Measurements from ENCODE around the gene ABHD13.
"Not testable (repeated sequence)": the region's sequence is repeated elsewhere in the genome, so short reads cannot be mapped to it uniquely, and the experiment has no call there.

ABHD13 gene

GRCh38 chr13:108195146-108195545 is 23.0 kb upstream of the ABHD13 start:
- Histone ChIP-seq H3K27me3 (ENCODE audit: control insufficient read depth in 1 of 2, insufficient read depth in 2 of 2, low read length in 2 of 2) (no peaks in the 10 kb centered on the region), H3K36me3 (ENCODE audit: control insufficient read depth in 1 of 2, insufficient read depth in 2 of 2, low read length in 2 of 2) (no peaks in the 10 kb centered on the region), H3K4me1 (ENCODE audit: control insufficient read depth in 1 of 2, insufficient read depth in 2 of 2, low read length in 2 of 2) (no peaks in the 10 kb centered on the region), H3K4me3 (ENCODE audit: low read depth in 1 of 2, low read length in 2 of 2) (no peak overlapping the region), H3K9ac (ENCODE audit: low read depth in 1 of 2, low read length in 2 of 2) (no peak overlapping the region), H3K27ac (ENCODE audit: low read depth, low read length) (no peak overlapping the region), H3K9me3 (ENCODE audit: control insufficient read depth in 1 of 2, low read length in 2 of 2) (peaks cover 9 to 10% of the 10 kb centered on the region in 2 donors)

- Histone ChIP-seq H3K36me3 (ENCODE audit: control insufficient read depth in 1 of 2, insufficient read depth in 2 of 2, low read length in 2 of 2) (no peaks in the 10 kb centered on the region), H3K27ac (ENCODE audit: low read depth, low read length) (no peak overlapping the region), H3K9ac (ENCODE audit: low read depth in 1 of 2, low read length in 2 of 2) (no peak overlapping the region), H3K4me1 (ENCODE audit: control insufficient read depth in 1 of 2, insufficient read depth in 2 of 2, low read length in 2 of 2) (no peaks in the 10 kb centered on the region), H3K27me3 (ENCODE audit: control insufficient read depth in 1 of 2, insufficient read depth in 2 of 2, low read length in 2 of 2) (no peaks in the 10 kb centered on the region), H3K4me3 (ENCODE audit: low read depth in 1 of 2, low read length in 2 of 2) (no peak overlapping the region), H3K9me3 (ENCODE audit: control insufficient read depth in 1 of 2, low read length in 2 of 2) (peaks cover 9 to 10% of the 10 kb centered on the region in 2 donors)
Observed at GRCh38 chr13:108195861-108196260, 22.3 kb upstream of the ABHD13 start.

- no peak overlapping the region for H3K27ac ChIP-seq (ENCODE audit: low read depth, low read length)
- no peaks in the 10 kb centered on the region for H3K4me1 ChIP-seq (ENCODE audit: control insufficient read depth in 1 of 2, insufficient read depth in 2 of 2, low read length in 2 of 2)
- H3K36me3 ChIP-seq (ENCODE audit: control insufficient read depth in 1 of 2, insufficient read depth in 2 of 2, low read length in 2 of 2) = no peaks in the 10 kb centered on the region
- H3K27me3 ChIP-seq (ENCODE audit: control insufficient read depth in 1 of 2, insufficient read depth in 2 of 2, low read length in 2 of 2) = no peaks in the 10 kb centered on the region
- no peak overlapping the region for H3K4me3 ChIP-seq (ENCODE audit: low read depth in 1 of 2, low read length in 2 of 2)
- H3K9ac ChIP-seq (ENCODE audit: low read depth in 1 of 2, low read length in 2 of 2) = no peak overlapping the region
- H3K9me3 ChIP-seq (ENCODE audit: control insufficient read depth in 1 of 2, low read length in 2 of 2) = no peaks in the 10 kb centered on the region
Observed at GRCh38 chr13:108200781-108201398, 17.3 kb upstream of the ABHD13 start.

GRCh38 chr13:108210551-108210950 is 7.6 kb upstream of the ABHD13 start:
- H3K36me3 ChIP-seq (ENCODE audit: control insufficient read depth in 1 of 2, insufficient read depth in 2 of 2, low read length in 2 of 2) = peaks cover 8 to 18% of the 10 kb centered on the region in 2 donors
- H3K27ac ChIP-seq (ENCODE audit: low read depth, low read length) = no peak overlapping the region
- H3K9me3 ChIP-seq (ENCODE audit: control insufficient read depth in 1 of 2, low read length in 2 of 2) = no peaks in the 10 kb centered on the region
- H3K9ac ChIP-seq (ENCODE audit: low read depth in 1 of 2, low read length in 2 of 2) = no peak overlapping the region
- H3K4me1 ChIP-seq (ENCODE audit: control insufficient read depth in 1 of 2, insufficient read depth in 2 of 2, low read length in 2 of 2) = peaks cover 0 to 5% of the 10 kb centered on the region in 2 donors
- H3K4me3 ChIP-seq (ENCODE audit: low read depth in 1 of 2, low read length in 2 of 2) = no peak overlapping the region
- H3K27me3 ChIP-seq (ENCODE audit: control insufficient read depth in 1 of 2, insufficient read depth in 2 of 2, low read length in 2 of 2) = no peaks in the 10 kb centered on the region

- Histone ChIP-seq H3K27me3 (ENCODE audit: control insufficient read depth in 1 of 2, insufficient read depth in 2 of 2, low read length in 2 of 2) (no peaks in the 10 kb centered on the region), H3K9me3 (ENCODE audit: control insufficient read depth in 1 of 2, low read length in 2 of 2) (no peaks in the 10 kb centered on the region), H3K4me3 (ENCODE audit: low read depth in 1 of 2, low read length in 2 of 2) (no peak overlapping the region), H3K4me1 (ENCODE audit: control insufficient read depth in 1 of 2, insufficient read depth in 2 of 2, low read length in 2 of 2) (peaks cover 6 to 10% of the 10 kb centered on the region in 2 donors), H3K9ac (ENCODE audit: low read depth in 1 of 2, low read length in 2 of 2) (no peak overlapping the region), H3K36me3 (ENCODE audit: control insufficient read depth in 1 of 2, insufficient read depth in 2 of 2, low read length in 2 of 2) (peaks cover 8 to 18% of the 10 kb centered on the region in 2 donors), H3K27ac (ENCODE audit: low read depth, low read length) (no peak overlapping the region)
Observed at GRCh38 chr13:108212886-108213285, 5.3 kb upstream of the ABHD13 start.

- Histone ChIP-seq H3K27me3 (ENCODE audit: control insufficient read depth in 1 of 2, insufficient read depth in 2 of 2, low read length in 2 of 2) (no peaks in the 10 kb centered on the region), H3K4me3 (ENCODE audit: low read depth in 1 of 2, low read length in 2 of 2) (peak overlapping the region in 1 of 2 donors; percentile 37), H3K36me3 (ENCODE audit: control insufficient read depth in 1 of 2, insufficient read depth in 2 of 2, low read length in 2 of 2) (peaks cover 8 to 18% of the 10 kb centered on the region in 2 donors), H3K4me1 (ENCODE audit: control insufficient read depth in 1 of 2, insufficient read depth in 2 of 2, low read length in 2 of 2) (peaks cover 6 to 10% of the 10 kb centered on the region in 2 donors), H3K9ac (ENCODE audit: low read depth in 1 of 2, low read length in 2 of 2) (no peak overlapping the region), H3K27ac (ENCODE audit: low read depth, low read length) (no peak overlapping the region), H3K9me3 (ENCODE audit: control insufficient read depth in 1 of 2, low read length in 2 of 2) (no peaks in the 10 kb centered on the region)
Observed at GRCh38 chr13:108213946-108214345, 4.2 kb upstream of the ABHD13 start.

GRCh38 chr13:108214441-108215271 is 3.5 kb upstream of the ABHD13 start:
- H3K4me1 ChIP-seq (ENCODE audit: control insufficient read depth in 1 of 2, insufficient read depth in 2 of 2, low read length in 2 of 2) = peaks cover 11 to 14% of the 10 kb centered on the region in 2 donors
- peaks cover 8 to 12% of the 10 kb centered on the region in 2 donors for H3K36me3 ChIP-seq (ENCODE audit: control insufficient read depth in 1 of 2, insufficient read depth in 2 of 2, low read length in 2 of 2)
- no peak overlapping the region for H3K9ac ChIP-seq (ENCODE audit: low read depth in 1 of 2, low read length in 2 of 2)
- no peaks in the 10 kb centered on the region for H3K27me3 ChIP-seq (ENCODE audit: control insufficient read depth in 1 of 2, insufficient read depth in 2 of 2, low read length in 2 of 2)
- H3K9me3 ChIP-seq (ENCODE audit: control insufficient read depth in 1 of 2, low read length in 2 of 2) = no peaks in the 10 kb centered on the region
- no peak overlapping the region for H3K27ac ChIP-seq (ENCODE audit: low read depth, low read length)
- H3K4me3 ChIP-seq (ENCODE audit: low read depth in 1 of 2, low read length in 2 of 2) = peak overlapping the region; percentile 37 to 55

GRCh38 chr13:108215436-108215835 is 2.8 kb upstream of the ABHD13 start, which contains the start of gene LIG4:
LIG4 (minus strand) TSS chr13:108215536; CDS start chr13:108211268, 4,268 bp downstream.
- Histone ChIP-seq H3K9me3 (ENCODE audit: control insufficient read depth in 1 of 2, low read length in 2 of 2) (no peaks in the 10 kb centered on the region), H3K27ac (ENCODE audit: low read depth, low read length) (no peak within 1 kb of the TSS), H3K4me1 (ENCODE audit: control insufficient read depth in 1 of 2, insufficient read depth in 2 of 2, low read length in 2 of 2) (peaks cover 19 to 22% of the 10 kb centered on the region in 2 donors), H3K9ac (ENCODE audit: low read depth in 1 of 2, low read length in 2 of 2) (peak within 1 kb of the TSS; percentile 7 to 59), H3K4me3 (ENCODE audit: low read depth in 1 of 2, low read length in 2 of 2) (peak within 1 kb of the TSS; percentile 55 to 73), H3K27me3 (ENCODE audit: control insufficient read depth in 1 of 2, insufficient read depth in 2 of 2, low read length in 2 of 2) (no peaks in the 10 kb centered on the region), H3K36me3 (ENCODE audit: control insufficient read depth in 1 of 2, insufficient read depth in 2 of 2, low read length in 2 of 2) (peaks cover 1 to 5% of the 10 kb centered on the region in 2 donors)

GRCh38 chr13:108217307-108218043 is 717 bp upstream of the ABHD13 start:
- Histone ChIP-seq H3K4me3 (ENCODE audit: low read depth in 1 of 2, low read length in 2 of 2) (peak overlapping the region; percentile 88 to 94), H3K27ac (ENCODE audit: low read depth, low read length) (peak overlapping the region; percentile 75), H3K9ac (ENCODE audit: low read depth in 1 of 2, low read length in 2 of 2) (peak overlapping the region; percentile 90 to 91), H3K4me1 (ENCODE audit: control insufficient read depth in 1 of 2, insufficient read depth in 2 of 2, low read length in 2 of 2) (peaks cover 25 to 32% of the 10 kb centered on the region in 2 donors)
- not testable (repeated sequence) for H3K27me3 ChIP-seq (ENCODE audit: control insufficient read depth in 1 of 2, insufficient read depth in 2 of 2, low read length in 2 of 2); H3K9me3 ChIP-seq (ENCODE audit: control insufficient read depth in 1 of 2, low read length in 2 of 2); H3K36me3 ChIP-seq (ENCODE audit: control insufficient read depth in 1 of 2, insufficient read depth in 2 of 2, low read length in 2 of 2)

GRCh38 chr13:108220041-108220440 is 1.8 kb downstream of the ABHD13 start:
- no peaks in the 10 kb centered on the region for H3K9me3 ChIP-seq (ENCODE audit: control insufficient read depth in 1 of 2, low read length in 2 of 2)
- H3K36me3 ChIP-seq (ENCODE audit: control insufficient read depth in 1 of 2, insufficient read depth in 2 of 2, low read length in 2 of 2) = no peaks in the 10 kb centered on the region
- H3K9ac ChIP-seq (ENCODE audit: low read depth in 1 of 2, low read length in 2 of 2) = peak overlapping the region in 1 of 2 donors; percentile 24
- H3K4me1 ChIP-seq (ENCODE audit: control insufficient read depth in 1 of 2, insufficient read depth in 2 of 2, low read length in 2 of 2) = peaks cover 25 to 27% of the 10 kb centered on the region in 2 donors
- peak overlapping the region; percentile 88 to 94 for H3K4me3 ChIP-seq (ENCODE audit: low read depth in 1 of 2, low read length in 2 of 2)
- no peaks in the 10 kb centered on the region for H3K27me3 ChIP-seq (ENCODE audit: control insufficient read depth in 1 of 2, insufficient read depth in 2 of 2, low read length in 2 of 2)
- H3K27ac ChIP-seq (ENCODE audit: low read depth, low read length) = no peak overlapping the region

All from duodenal mucosa (tissue), 2 donors.